DND-41 (cell line): ENCODE results near the gene TBC1D1.

Experiments used
- CTCF ChIP-seq: IDR thresholded peaks from 2 replicates; pipeline ENCODE4 v1.5.1; 2012; ENCODE audit warnings: borderline replicate concordance, low read length, moderate library complexity, mild to moderate bottlenecking; ENCODE audit not compliant: poor library complexity, severe bottlenecking; ENCODE audit errors: extremely low read depth
- EZH2 ChIP-seq: IDR thresholded peaks from 3 replicates; pipeline ENCODE4 v1.6.1; 2012; ENCODE audit warnings: borderline replicate concordance, low read depth, mild to moderate bottlenecking, moderate library complexity, low read length, inconsistent platforms; ENCODE audit not compliant: severe bottlenecking

DNA sequence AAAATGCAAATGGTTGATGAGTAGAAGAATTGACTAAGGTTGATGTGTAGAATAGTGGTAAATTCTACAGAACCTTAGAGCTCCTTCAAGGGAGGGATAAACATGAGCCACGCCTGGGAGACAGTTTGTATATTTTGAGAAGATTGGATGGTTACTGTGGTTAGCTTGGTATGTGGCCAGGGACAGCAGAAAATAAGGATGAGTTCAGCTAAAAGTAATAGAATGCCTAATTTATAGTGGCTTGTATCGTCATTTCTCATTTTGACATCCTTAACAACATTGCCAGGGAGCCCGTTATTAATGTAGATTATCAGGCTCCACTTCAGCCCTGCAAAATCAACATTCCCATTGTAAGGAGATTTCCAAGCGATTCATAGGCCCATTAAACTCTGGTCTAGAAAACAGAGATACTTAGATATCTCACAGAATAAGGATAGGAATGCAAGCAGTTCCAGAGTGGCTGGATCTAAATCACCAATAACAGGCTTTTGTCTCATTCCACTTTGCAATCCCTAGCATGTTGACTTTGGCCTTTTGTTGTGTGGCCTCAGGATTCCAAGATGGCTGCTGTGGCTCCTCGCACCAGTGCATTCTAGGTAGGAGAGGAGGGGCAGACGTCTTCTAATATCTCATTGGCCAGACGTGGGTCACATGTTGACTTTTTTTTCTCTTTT, 62.9 kb downstream of the TBC1D1 start:
- TF ChIP-seq CTCF (no peak), EZH2 (no peak)
